Hepatocyte (in vitro differentiated cells): ENCODE measurements around the gene HEATR5B.

Experiments
- EZH2 ChIP-seq: fragments of 200-600 bp; sonication (generic); IDR thresholded peaks from 2 replicates; pipeline ENCODE4 v1.6.1; 2016; ENCODE audit warnings: antibody characterized with exemption, mild to moderate bottlenecking, borderline replicate concordance
- TF ChIP-seq, protein P1 (sequence below): fragments of 200-600 bp; sonication (generic); IDR thresholded peaks from 2 replicates; pipeline ENCODE4 v1.5.1; 2016; ENCODE audit warnings: antibody characterized with exemption, mild to moderate bottlenecking; ENCODE audit not compliant: poor library complexity

DNA sequence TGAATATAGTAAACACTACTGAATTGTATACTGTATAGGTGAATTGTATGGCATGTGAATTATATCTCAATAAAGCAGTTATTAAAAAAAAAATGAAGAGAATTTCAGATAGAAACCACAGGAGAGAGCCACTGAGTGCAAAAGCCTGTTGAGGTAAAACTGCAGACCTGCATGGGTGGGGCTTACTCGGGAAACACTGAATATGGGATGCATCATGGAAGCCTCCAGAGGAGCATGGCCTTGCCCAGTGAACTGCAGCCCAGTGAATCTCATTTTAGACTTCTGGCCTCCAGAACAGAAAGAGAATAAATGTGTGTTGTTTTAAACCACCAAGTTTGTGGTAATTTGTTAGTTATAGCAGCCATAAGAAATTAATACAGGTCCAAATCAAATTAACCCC, 15.9 kb upstream of the HEATR5B start:
- TF ChIP-seq EZH2 = no peak
- TF ChIP-seq, protein P1, sequence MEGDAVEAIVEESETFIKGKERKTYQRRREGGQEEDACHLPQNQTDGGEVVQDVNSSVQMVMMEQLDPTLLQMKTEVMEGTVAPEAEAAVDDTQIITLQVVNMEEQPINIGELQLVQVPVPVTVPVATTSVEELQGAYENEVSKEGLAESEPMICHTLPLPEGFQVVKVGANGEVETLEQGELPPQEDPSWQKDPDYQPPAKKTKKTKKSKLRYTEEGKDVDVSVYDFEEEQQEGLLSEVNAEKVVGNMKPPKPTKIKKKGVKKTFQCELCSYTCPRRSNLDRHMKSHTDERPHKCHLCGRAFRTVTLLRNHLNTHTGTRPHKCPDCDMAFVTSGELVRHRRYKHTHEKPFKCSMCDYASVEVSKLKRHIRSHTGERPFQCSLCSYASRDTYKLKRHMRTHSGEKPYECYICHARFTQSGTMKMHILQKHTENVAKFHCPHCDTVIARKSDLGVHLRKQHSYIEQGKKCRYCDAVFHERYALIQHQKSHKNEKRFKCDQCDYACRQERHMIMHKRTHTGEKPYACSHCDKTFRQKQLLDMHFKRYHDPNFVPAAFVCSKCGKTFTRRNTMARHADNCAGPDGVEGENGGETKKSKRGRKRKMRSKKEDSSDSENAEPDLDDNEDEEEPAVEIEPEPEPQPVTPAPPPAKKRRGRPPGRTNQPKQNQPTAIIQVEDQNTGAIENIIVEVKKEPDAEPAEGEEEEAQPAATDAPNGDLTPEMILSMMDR = no peak
